Lower lobe of right lung (tissue), 2 donors: ENCODE data around the gene SLC6A7. TPM values are rescaled to one million over a fixed set of nuclear protein-coding genes. Genes with fewer than 3 reads are reported as not detected.

Source experiments
- ATAC-seq, 2 donors: fragments of 200-7000 bp; cut with Tn5 transposase; one replicate each; pipeline ENCODE4 v1.9.1; 2020 to 2022; ENCODE audit warnings: mild to moderate bottlenecking in 2 of 2, moderate library complexity in 2 of 2
- DNase-seq: peaks from one replicate; pipeline ENCODE4 v3.0.0-alpha.2; 2020
- H3K27ac ChIP-seq: fragments of 200-600 bp; one replicate; pipeline ENCODE4 v1.8.0; 2022
- H3K27me3 ChIP-seq: fragments of 200-600 bp; one replicate; pipeline ENCODE4 v1.8.0; 2022; ENCODE audit warnings: low read depth
- H3K36me3 ChIP-seq: fragments of 200-600 bp; one replicate; pipeline ENCODE4 v1.8.0; 2022; ENCODE audit warnings: mild to moderate bottlenecking
- H3K4me1 ChIP-seq: fragments of 200-600 bp; one replicate; pipeline ENCODE4 v1.8.0; 2022
- H3K4me3 ChIP-seq: fragments of 200-600 bp; one replicate; pipeline ENCODE4 v1.8.0; 2022; ENCODE audit warnings: mild to moderate bottlenecking
- H3K9me3 ChIP-seq: fragments of 200-600 bp; one replicate; pipeline ENCODE4 v1.8.0; 2022
- CTCF ChIP-seq: fragments of 200-600 bp; IDR thresholded peaks from one replicate; pipeline ENCODE4 v1.8.0; 2022; ENCODE audit warnings: antibody characterized with exemption, mild to moderate bottlenecking
- intact Hi-C: fragments of 100-400 bp; cut with DNase I; formaldehyde crosslinking; loops from one replicate; pipeline ENCODE4 v1.11.0; 2022
- total RNA-seq: library from RNA; stranded (reverse); fragmentation: NEBNext Ultra II Directional; extraction: Animal tissue kit (Norgen Biotek cat#: 25700); gene quantifications from one replicate; pipeline ENCODE4 v1.2.1, GENCODE V29; 2021
- donor health status: DM: no; HTN: yes; CAD: no; lungs with severe emphysema.

Gene SLC6A7
- total RNA-seq, 1 donor from 2014 or later = not detected

GRCh38 chr5:150255659-150256409, 66.0 kb downstream of the SLC6A7 start:
- TF ChIP-seq CTCF = no peak
- no peaks in the 10 kb centered on the region for H3K36me3 ChIP-seq
- no peak for ATAC-seq
- no peak for DNase-seq
- H3K27ac ChIP-seq = no peak overlapping the region
- H3K27me3 ChIP-seq = peaks cover 3% of the 10 kb centered on the region
- no peaks in the 10 kb centered on the region for H3K9me3 ChIP-seq
- intact Hi-C loops = no loop called here
- H3K4me3 ChIP-seq = no peak overlapping the region
- no peaks in the 10 kb centered on the region for H3K4me1 ChIP-seq

- H3K27me3 ChIP-seq = peaks cover 3% of the 10 kb centered on the region
- ATAC-seq (no peak), DNase-seq (no peak)
- no peaks in the 10 kb centered on the region for H3K36me3 ChIP-seq
- intact Hi-C loops = no loop called here
- H3K4me3 ChIP-seq = no peak overlapping the region
- no peaks in the 10 kb centered on the region for H3K4me1 ChIP-seq
- H3K27ac ChIP-seq = no peak overlapping the region
- no peak for TF ChIP-seq CTCF
- H3K9me3 ChIP-seq = no peaks in the 10 kb centered on the region
Measured at GRCh38 chr5:150256410-150257064, 66.7 kb downstream of the SLC6A7 start.

- no peaks in the 10 kb centered on the region for H3K36me3 ChIP-seq
- intact Hi-C loops = no loop called here
- no peak overlapping the region for H3K27ac ChIP-seq
- H3K9me3 ChIP-seq = no peaks in the 10 kb centered on the region
- no peak overlapping the region for H3K4me3 ChIP-seq
- no peak for ATAC-seq
- no peak for DNase-seq
- H3K4me1 ChIP-seq = no peaks in the 10 kb centered on the region
- H3K27me3 ChIP-seq = peaks cover 3% of the 10 kb centered on the region
- TF ChIP-seq CTCF = no peak
Measured at GRCh38 chr5:150257424-150257823, 67.6 kb downstream of the SLC6A7 start.

GRCh38 chr5:150258130-150258529, 68.3 kb downstream of the SLC6A7 start:
- peaks cover 3% of the 10 kb centered on the region for H3K27me3 ChIP-seq
- no peaks in the 10 kb centered on the region for H3K36me3 ChIP-seq
- no peak for TF ChIP-seq CTCF
- H3K4me3 ChIP-seq = no peak overlapping the region
- no peak overlapping the region for H3K27ac ChIP-seq
- no peaks in the 10 kb centered on the region for H3K9me3 ChIP-seq
- no peaks in the 10 kb centered on the region for H3K4me1 ChIP-seq
- DNase-seq = no peak
- ATAC-seq = no peak
- intact Hi-C loops = no loop called here

Other genes with a start within 250 kb of the SLC6A7 start
- not detected for gene PDE6A, start 245.3 kb upstream of the SLC6A7 start, total RNA-seq
- gene SLC26A2, start 229.3 kb upstream of the SLC6A7 start, total RNA-seq = 14.7 TPM
- gene TIGD6, start 189.4 kb upstream of the SLC6A7 start, total RNA-seq = 4.8 TPM
- 28.3 TPM for gene HMGXB3, start 189.3 kb upstream of the SLC6A7 start, total RNA-seq
- 78.2 TPM for gene CSF1R, start 103.5 kb upstream of the SLC6A7 start, total RNA-seq
- gene PDGFRB, start 34.2 kb upstream of the SLC6A7 start, total RNA-seq = 89.3 TPM
- not detected for gene CDX1, start 23.3 kb upstream of the SLC6A7 start, total RNA-seq
- 1.3 TPM for gene CAMK2A, start 99.7 kb downstream of the SLC6A7 start, total RNA-seq
- gene ARSI, start 112.8 kb downstream of the SLC6A7 start, total RNA-seq = 3.5 TPM
- gene TCOF1, start 167.6 kb downstream of the SLC6A7 start, total RNA-seq = 27.1 TPM
- 4,221 TPM for gene CD74, start 222.8 kb downstream of the SLC6A7 start, total RNA-seq